ENCODE results near the gene DNM3.

Gene DNM3

GRCh38 chr1:171984262-171984661 is 143.0 kb downstream of the DNM3 start:
- DNase-seq (ENCODE audit: low read depth): no peak
- H3K4me3 ChIP-seq (ENCODE audit: low read depth, low read length): no peak overlapping the region
- TF ChIP-seq, protein P1, sequence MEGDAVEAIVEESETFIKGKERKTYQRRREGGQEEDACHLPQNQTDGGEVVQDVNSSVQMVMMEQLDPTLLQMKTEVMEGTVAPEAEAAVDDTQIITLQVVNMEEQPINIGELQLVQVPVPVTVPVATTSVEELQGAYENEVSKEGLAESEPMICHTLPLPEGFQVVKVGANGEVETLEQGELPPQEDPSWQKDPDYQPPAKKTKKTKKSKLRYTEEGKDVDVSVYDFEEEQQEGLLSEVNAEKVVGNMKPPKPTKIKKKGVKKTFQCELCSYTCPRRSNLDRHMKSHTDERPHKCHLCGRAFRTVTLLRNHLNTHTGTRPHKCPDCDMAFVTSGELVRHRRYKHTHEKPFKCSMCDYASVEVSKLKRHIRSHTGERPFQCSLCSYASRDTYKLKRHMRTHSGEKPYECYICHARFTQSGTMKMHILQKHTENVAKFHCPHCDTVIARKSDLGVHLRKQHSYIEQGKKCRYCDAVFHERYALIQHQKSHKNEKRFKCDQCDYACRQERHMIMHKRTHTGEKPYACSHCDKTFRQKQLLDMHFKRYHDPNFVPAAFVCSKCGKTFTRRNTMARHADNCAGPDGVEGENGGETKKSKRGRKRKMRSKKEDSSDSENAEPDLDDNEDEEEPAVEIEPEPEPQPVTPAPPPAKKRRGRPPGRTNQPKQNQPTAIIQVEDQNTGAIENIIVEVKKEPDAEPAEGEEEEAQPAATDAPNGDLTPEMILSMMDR (IDR thresholded peaks at IDR 0.05; ENCODE audit: low read depth, low read length): no peak
- TF ChIP-seq POLR2A (IDR thresholded peaks at IDR 0.05; ENCODE audit: extremely low read depth, insufficient read length) (no peak), MYC (IDR thresholded peaks at IDR 0.05; ENCODE audit: low read depth, low read length) (no peak), MAX (IDR thresholded peaks at IDR 0.05; ENCODE audit: low read depth, low read length) (no peak)

- TF ChIP-seq MYC (IDR thresholded peaks at IDR 0.05; ENCODE audit: low read depth, low read length): no peak
- TF ChIP-seq MAX (IDR thresholded peaks at IDR 0.05; ENCODE audit: low read depth, low read length): no peak
- TF ChIP-seq, protein P1 (IDR thresholded peaks at IDR 0.05; ENCODE audit: low read depth, low read length): peak; percentile 63
- TF ChIP-seq POLR2A (IDR thresholded peaks at IDR 0.05; ENCODE audit: extremely low read depth, insufficient read length): no peak
Measured at GRCh38 chr1:171984850-171985485, 143.7 kb downstream of the DNM3 start.

DNA sequence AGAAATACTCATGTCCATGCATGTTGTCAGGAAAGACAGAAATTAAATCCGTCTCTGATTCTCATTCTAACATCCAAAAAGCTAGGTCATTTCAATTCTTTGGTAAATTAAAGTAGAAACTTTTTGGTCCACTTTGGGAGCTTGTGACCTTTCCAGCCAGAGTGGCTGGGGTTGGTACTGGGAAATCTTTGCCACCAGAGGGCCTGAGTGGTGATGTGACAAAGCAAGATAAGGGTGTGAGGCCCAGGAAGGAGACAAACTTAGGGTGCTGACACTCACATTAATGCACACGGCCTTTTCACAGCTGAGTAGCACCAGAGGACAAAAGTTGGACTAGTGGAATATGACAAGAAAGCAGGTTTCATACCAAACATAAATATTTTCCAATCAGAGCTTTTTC is 144.3 kb downstream of the DNM3 start:
- TF ChIP-seq, protein P1 (IDR thresholded peaks at IDR 0.05; ENCODE audit: low read depth, low read length): peak; percentile 4
- TF ChIP-seq MYC (IDR thresholded peaks at IDR 0.05; ENCODE audit: low read depth, low read length) (no peak), MAX (IDR thresholded peaks at IDR 0.05; ENCODE audit: low read depth, low read length) (no peak)
- DNase-seq (ENCODE audit: low read depth): peak; percentile 3
- H3K4me3 ChIP-seq (ENCODE audit: low read depth, low read length): no peak overlapping the region

More at GRCh38 chr1:171984850-171985485, 143.7 kb downstream of the DNM3 start:
- DNase-seq (ENCODE audit: low read depth): peak; percentile 28
- H3K4me3 ChIP-seq (ENCODE audit: low read depth, low read length): no peak overlapping the region

GRCh38 chr1:171988243-171988885 is 147.1 kb downstream of the DNM3 start:
- no peak overlapping the region for H3K4me3 ChIP-seq (ENCODE audit: low read depth, low read length)
- TF ChIP-seq POLR2A (IDR thresholded peaks at IDR 0.05; ENCODE audit: extremely low read depth, insufficient read length): no peak
- TF ChIP-seq MYC (IDR thresholded peaks at IDR 0.05; ENCODE audit: low read depth, low read length): no peak
- TF ChIP-seq MAX (IDR thresholded peaks at IDR 0.05; ENCODE audit: low read depth, low read length): no peak
- TF ChIP-seq, protein P1 (IDR thresholded peaks at IDR 0.05; ENCODE audit: low read depth, low read length): no peak
- DNase-seq (ENCODE audit: low read depth): no peak

- TF ChIP-seq MYC (IDR thresholded peaks at IDR 0.05; ENCODE audit: low read depth, low read length) (no peak), MAX (IDR thresholded peaks at IDR 0.05; ENCODE audit: low read depth, low read length) (no peak)
- no peak for DNase-seq (ENCODE audit: low read depth)
- no peak overlapping the region for H3K4me3 ChIP-seq (ENCODE audit: low read depth, low read length)
Measured at GRCh38 chr1:171990371-171990770, 149.1 kb downstream of the DNM3 start.

GRCh38 chr1:171994293-171994692 is 153.0 kb downstream of the DNM3 start:
- TF ChIP-seq MAX (IDR thresholded peaks at IDR 0.05; ENCODE audit: low read depth, low read length): no peak
- TF ChIP-seq, protein P1 (IDR thresholded peaks at IDR 0.05; ENCODE audit: low read depth, low read length): no peak
- TF ChIP-seq POLR2A (IDR thresholded peaks at IDR 0.05; ENCODE audit: extremely low read depth, insufficient read length): no peak
- no peak for TF ChIP-seq MYC (IDR thresholded peaks at IDR 0.05; ENCODE audit: low read depth, low read length)
- no peak for DNase-seq (ENCODE audit: low read depth)
- no peak overlapping the region for H3K4me3 ChIP-seq (ENCODE audit: low read depth, low read length)
